ENCODE data around the gene CDC42BPG. TPM values are rescaled to one million over a fixed set of nuclear protein-coding genes. Genes with fewer than 3 reads are reported as not detected.

CDC42BPG gene
- total and polyA plus RNA-seq, 8 donors = 9.7 to 23.8 (median 13.2) TPM

GRCh38 chr11:64799256-64799622 is 45.2 kb downstream of the CDC42BPG start:
- Histone ChIP-seq H3K36me3 (no peaks in the 10 kb centered on the region), H3K9me3 (no peaks in the 10 kb centered on the region), H3K27me3 (no peaks in the 10 kb centered on the region), H3K4me1 (peaks cover 6 to 11% (median 6%) of the 10 kb centered on the region in 3 donors), H3K4me3 (no peak overlapping the region), H3K27ac (no peak overlapping the region)
- ATAC-seq (no peak), FAIRE-seq (no peak), DNase-seq (peak in 2 of 6 donors; percentile 12 to 30)
- no peak for TF ChIP-seq CTCF (IDR thresholded peaks at IDR 0.05)
- intact Hi-C loops (cut with DNase I) = loop anchor here in 1 of 3 donors (10.0 kb wide), 1 partner anchor 96 kb away; no protein-coding TSS in a partner anchor
- 82 to 85% methylated on average over 7 of the region's 7 CpGs for WGBS, 2 donors

GRCh38 chr11:64796757-64797541 is 47.5 kb downstream of the CDC42BPG start:
- FAIRE-seq = no peak
- peak in 3 of 6 donors; percentile 29 to 60 (median 50) for DNase-seq
- no peak for TF ChIP-seq CTCF (IDR thresholded peaks at IDR 0.05)
- Histone ChIP-seq H3K36me3 (no peaks in the 10 kb centered on the region), H3K4me3 (no peak overlapping the region), H3K27me3 (no peaks in the 10 kb centered on the region), H3K9me3 (no peaks in the 10 kb centered on the region), H3K4me1 (no peaks in the 10 kb centered on the region), H3K27ac (no peak overlapping the region)
- intact Hi-C loops (cut with DNase I) = loop anchor here in 1 of 3 donors (10.0 kb wide), 1 partner anchor 98 kb away; no protein-coding TSS in a partner anchor
- 89 to 91% methylated on average over 19 of the region's 19 CpGs for WGBS, 2 donors
- no peak for ATAC-seq

- no peak for FAIRE-seq
- TF ChIP-seq CTCF (IDR thresholded peaks at IDR 0.05) = no peak
- intact Hi-C loops (cut with DNase I) = loop anchor here in 1 of 3 donors (10.0 kb wide), 1 partner anchor 99 kb away; no protein-coding TSS in a partner anchor
- no peak for ATAC-seq
- DNase-seq = peak in 2 of 6 donors; percentile 12 to 54
- H3K27ac ChIP-seq = no peak overlapping the region
- no peaks in the 10 kb centered on the region for H3K27me3 ChIP-seq
- WGBS, 2 donors = 86 to 88% methylated on average over 19 of the region's 19 CpGs
- no peaks in the 10 kb centered on the region for H3K9me3 ChIP-seq
- no peak overlapping the region for H3K4me3 ChIP-seq
- no peaks in the 10 kb centered on the region for H3K4me1 ChIP-seq
- H3K36me3 ChIP-seq = no peaks in the 10 kb centered on the region
Measured at GRCh38 chr11:64796047-64796756, 48.3 kb downstream of the CDC42BPG start.

GRCh38 chr11:64794526-64794925 is 49.9 kb downstream of the CDC42BPG start:
- Histone ChIP-seq H3K4me1 (no peaks in the 10 kb centered on the region), H3K4me3 (no peak overlapping the region), H3K9me3 (no peaks in the 10 kb centered on the region), H3K36me3 (no peaks in the 10 kb centered on the region), H3K27me3 (no peaks in the 10 kb centered on the region), H3K27ac (no peak overlapping the region)
- DNase-seq (peak in 1 of 6 donors; percentile 10), FAIRE-seq (no peak), ATAC-seq (no peak)
- intact Hi-C loops (cut with DNase I) = loop anchor here in 1 of 3 donors (10.0 kb wide), 1 partner anchor 100 kb away; no protein-coding TSS in a partner anchor
- TF ChIP-seq CTCF (IDR thresholded peaks at IDR 0.05) = no peak
- 91 to 97% methylated on average over 10 of the region's 10 CpGs for WGBS, 2 donors
